NCI-H774 (cell line): ENCODE data around the gene LRRC47.
"Not testable (repeated sequence)": the region's sequence is repeated elsewhere in the genome, so short reads cannot be mapped to it uniquely, and the experiment has no call there.

Experiments
- DNase-seq: peaks from one replicate; lab custom pipeline; 2025; lab: John Stamatoyannopoulos, UW

The LRRC47 gene

DNA sequence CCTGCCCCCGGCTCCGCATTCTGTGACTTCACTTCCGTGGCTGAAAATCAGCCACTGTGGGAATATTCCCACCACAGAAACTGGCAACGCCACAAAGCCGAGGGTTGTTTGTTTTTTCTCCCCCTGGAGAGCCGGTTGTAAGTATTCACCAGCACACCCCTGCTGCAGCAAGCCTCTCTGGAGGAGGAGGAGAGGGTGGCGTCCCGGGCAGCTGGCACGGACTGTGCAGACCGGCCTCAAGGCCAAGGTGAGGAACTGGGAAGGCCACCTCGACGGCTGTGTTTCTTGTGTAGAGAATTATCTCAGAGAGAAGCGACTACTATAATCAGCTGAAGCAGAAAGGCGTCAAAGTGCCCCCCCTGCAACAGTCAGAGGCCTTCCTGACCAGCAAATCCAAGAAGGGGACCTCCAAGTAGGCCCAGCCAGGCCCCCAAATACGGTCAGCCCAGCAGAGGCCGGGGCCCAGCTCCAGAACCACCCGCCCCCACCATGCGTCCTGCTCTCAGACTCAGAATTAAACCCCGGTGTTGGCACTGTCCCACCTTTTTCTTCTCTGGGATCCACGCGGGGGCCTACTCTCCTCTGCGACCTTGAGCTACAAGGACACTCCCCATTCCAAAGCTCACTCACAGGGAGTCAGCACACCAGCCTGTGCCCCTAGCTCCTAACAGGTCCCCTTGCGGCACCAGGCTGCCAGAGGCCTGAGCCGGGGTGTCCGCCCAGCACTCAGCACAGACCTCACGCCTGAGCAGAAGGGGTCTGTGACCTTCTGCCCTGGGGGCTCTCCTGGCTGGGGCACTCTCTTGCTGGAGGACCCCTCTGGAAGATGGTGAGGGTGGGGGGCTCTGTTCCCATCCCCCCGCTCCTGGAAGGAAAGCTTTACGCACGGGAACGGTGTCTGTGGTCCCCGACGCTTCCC lies 24.9 kb downstream of the LRRC47 start:
- DNase-seq = no peak

GRCh38 chr1:3770047-3770765 lies 26.1 kb downstream of the LRRC47 start:
- no peak for DNase-seq

GRCh38 chr1:3768811-3769390 lies 27.4 kb downstream of the LRRC47 start:
- DNase-seq = no peak

DNA sequence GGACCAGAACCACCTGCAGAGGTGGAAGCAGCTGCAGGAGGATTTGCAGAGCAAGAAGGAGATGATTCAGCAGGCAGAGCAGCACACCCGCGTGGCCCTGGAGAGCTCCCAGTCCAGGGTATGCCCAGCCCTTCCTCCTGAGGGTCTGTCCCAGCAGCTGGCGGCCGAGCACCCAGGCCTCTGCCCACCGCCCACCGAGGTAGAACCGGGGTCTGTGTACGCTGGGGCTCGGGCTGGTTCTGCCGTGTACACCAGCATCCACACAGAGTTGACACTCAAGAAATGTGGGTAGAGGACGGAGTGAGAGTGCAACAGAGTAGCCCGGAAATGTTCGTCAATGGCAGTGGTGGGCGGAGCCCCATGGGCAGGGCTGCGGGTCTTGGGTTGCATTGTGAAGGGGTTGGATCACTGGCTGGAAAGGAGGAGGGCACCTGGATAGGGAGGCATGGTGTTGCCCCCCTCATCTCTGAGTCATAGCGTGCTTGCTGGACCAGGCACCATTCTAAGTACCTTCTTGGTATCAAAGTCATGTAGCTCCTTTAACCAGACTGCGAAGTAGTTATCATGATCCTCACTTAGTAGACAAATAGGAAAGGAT lies 28.9 kb downstream of the LRRC47 start:
- DNase-seq = no peak

- no peak for DNase-seq
Observed at GRCh38 chr1:3763351-3764125, 32.8 kb downstream of the LRRC47 start.

DNA sequence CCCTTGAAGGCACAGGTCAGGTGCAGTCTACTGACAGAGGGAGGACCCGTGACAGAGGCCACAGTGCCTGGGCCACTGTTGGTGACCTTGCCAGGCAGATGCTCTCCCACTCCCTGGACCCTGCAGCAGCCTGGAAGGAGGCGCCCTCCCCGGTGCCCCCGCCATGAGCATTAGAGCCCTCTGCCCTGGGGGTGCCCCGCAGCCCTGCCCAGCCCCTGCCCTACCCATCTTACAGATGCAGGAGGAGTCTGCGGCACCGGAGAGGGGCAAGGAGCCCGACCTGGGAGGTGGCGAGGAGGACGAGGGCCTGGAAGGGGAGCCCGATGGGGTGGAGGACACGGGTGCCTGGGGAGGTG lies 33.4 kb downstream of the LRRC47 start:
- no peak for DNase-seq

DNA sequence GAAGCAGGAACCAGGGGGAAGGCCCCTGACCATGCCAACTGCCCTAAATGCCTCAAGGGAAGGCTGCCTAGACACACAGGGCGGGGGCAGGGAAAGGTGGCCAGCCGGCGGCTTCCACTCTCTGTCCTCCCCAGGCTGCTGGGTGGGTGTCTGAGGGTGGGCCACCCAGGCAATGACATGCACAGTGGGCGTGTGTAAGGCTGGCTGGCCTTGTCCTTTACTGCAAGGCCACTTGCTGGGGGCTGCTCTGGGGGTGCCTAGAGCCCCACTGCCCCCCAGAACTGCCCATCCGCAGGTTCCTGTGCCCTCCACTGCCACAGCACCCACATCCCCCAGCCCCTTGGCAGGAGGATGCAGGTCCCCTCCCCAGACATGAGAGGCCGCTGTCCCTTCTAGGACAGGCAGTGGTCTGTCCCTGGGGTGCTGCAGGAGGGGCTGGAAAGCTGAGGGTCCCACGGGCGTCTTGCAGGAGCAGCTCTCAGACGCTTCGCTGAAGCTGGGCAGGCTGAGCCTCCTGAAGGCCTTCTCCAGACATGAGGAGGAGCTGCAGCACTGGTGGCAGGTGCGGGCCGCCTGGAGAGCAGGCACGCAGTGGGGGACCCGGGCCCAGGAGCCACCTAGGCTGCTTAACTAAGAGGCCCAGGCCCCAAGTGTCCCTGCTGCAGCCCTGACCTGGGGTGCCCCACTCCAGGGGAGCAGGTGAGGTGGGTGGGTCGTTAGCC lies 34.0 kb downstream of the LRRC47 start:
- DNase-seq = no peak

- DNase-seq = no peak
Observed at GRCh38 chr1:3761296-3762010, 34.8 kb downstream of the LRRC47 start.

DNA sequence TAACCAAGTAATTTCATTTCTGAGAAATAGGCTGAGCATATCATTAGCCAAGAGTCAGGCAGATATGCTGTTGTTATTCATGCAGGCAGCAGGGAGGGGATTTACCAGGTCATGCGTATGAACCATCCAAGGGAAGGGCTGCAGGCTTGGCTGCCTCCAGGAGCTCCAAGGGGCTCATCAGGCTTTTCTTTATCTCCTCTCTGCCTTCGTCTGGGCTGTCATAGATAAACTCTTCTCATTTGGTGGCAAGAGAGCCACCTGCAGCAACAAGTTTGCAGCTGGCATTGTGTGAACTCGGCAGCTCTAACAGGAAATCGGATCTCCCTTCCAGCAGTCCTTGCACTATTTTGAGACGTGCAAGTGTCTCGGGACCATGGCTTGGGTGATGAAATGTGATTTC lies 36.5 kb downstream of the LRRC47 start:
- DNase-seq = no peak

DNA sequence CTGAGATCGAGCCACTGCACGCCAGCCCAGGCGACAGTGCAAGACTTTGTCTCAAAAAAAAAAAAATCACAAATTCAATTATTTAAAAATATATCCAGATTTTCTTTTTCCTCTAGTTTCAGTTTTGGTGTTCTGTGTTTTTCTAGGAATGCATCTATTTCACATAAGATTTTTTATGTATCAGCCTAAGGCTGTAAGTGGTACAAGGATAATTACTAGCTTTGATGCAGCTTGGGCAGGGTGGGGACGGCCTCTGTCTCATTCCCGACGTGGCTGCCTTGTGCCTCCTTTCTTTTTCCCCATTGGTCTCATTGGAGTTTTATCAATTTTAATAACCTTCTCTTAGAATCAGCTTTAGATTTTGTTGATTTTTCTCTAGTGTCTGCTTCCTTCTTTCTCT lies 37.1 kb downstream of the LRRC47 start:
- DNase-seq = no peak

DNA sequence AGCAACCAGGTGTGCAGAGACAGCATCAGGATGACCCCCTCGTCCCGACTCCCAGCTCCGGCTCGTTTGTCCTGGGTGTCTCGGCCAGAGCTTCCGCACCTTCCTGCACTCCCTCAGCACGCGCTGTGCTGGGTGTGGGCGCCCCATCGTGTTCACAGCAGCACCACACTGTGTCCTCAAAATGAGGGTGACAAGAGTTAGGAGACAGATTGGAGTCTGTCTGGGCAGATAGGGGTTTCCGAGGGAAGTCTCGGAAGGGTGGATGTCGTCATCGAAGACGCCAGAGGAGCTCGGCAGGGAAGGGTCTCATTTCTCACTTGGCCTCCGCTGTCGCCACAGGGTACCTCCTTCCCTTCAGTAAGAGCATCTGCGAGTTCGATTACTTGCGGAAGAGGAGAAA lies 39.9 kb downstream of the LRRC47 start:
- no peak for DNase-seq

DNA sequence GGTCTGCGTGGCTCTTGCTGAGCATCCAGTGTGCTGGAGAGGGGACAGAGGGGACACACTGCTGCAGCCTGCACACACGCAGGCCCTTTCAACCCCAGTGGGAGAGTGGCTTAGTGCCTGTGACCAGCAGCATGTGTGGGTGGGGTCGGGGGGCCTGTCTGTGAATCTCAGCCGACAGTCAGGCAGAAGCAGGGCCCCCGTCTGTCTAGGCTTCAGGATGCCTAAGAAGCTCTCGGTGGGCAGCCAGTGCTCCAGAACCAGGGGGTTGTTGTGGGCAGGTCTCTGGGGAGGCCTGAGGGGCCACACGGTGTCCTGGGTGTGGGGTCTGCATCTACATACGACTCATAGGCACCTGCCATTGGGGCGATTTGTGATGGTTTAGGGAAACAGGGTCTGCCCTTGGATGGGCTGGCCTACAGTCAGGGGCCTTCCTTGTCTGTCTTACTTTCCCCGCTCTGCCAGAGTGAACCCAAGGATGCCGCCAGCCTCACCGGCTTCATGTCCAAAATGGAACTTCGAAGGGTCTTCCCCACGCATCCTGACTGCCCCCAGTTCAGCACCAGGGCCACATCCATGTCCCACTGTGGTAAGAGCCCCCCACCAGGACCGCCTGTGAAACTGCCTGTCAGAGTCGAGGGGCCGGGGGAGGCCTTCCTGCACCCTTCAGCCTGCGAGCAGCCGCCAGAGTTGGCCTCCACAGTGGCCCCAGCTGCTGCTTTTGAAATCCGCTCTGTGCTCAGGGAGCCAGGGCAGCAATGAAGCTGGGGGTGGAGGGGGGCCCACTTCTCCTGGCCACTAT lies 42.4 kb downstream of the LRRC47 start:
- DNase-seq = no peak

DNA sequence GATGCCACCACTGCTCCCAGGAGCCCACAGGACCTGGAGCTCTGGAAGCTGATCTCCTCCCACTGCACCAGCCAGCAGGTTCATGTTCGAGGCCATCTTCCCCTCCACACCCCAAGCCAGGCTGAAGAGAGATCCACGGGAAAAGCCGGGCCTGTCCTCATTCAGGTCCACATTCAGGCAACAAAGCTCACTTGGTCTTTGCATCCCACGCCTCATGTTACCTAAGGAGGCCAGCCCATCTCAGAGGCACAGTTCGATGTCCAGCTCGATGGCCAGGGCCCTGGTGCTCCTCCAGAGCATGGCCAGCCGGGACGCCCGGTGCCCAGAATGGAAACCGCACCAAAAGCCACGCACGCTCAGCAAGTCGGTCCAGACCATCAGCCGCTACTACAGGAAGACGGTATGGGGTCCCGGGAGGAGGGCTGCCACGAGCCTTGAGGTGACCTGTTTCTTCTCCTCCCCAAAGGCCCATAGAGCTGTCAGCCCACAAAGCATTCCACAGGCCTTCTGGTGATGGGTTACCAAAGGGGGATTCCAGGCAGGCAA lies 43.8 kb downstream of the LRRC47 start, which contains the start of gene CCDC27:
TSS of gene CCDC27 (plus strand) at position 51 of the 546 bp plus-strand sequence. CDS start at position 83, 32 bp downstream.
- DNase-seq = no peak

DNA sequence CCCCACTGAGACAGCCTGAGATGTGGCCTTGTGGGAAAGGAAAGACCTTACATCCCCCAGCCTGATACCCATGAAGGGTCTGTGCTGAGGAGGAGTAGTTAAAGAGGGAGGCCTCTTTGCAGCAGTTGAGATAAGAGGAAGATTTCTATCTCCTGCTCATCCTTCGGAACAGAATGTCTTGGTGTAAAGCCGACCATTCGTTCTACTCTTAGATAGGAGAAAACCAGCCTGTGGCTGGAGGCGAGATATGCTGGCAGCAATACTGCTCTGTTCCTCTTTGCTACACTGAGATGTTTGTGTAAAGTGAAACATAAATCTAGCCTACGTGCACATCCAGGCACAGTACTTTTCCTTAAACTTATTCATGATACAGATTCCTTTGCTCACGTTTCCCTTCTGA lies 45.6 kb downstream of the LRRC47 start:
- no peak for DNase-seq

GRCh38 chr1:3749512-3749911 lies 46.8 kb downstream of the LRRC47 start:
- DNase-seq = no peak

- not testable (repeated sequence) for DNase-seq
Observed at GRCh38 chr1:3748316-3748900, 47.9 kb downstream of the LRRC47 start.

GRCh38 chr1:3747903-3748302 lies 48.4 kb downstream of the LRRC47 start:
- no peak for DNase-seq

GRCh38 chr1:3747522-3747848 lies 48.8 kb downstream of the LRRC47 start:
- no peak for DNase-seq
